GM19455 (cell line): ENCODE results near the gene FSHR.
A peak's percentile ranks its signal among the peaks of the same experiment; 100 is the strongest.

Experiments used
- ATAC-seq: cut with Tn5 transposase; IDR thresholded peaks from one replicate; pipeline ENCODE4 v1.9.1; 2021; ENCODE audit not compliant: unreplicated experiment

Gene FSHR

DNA sequence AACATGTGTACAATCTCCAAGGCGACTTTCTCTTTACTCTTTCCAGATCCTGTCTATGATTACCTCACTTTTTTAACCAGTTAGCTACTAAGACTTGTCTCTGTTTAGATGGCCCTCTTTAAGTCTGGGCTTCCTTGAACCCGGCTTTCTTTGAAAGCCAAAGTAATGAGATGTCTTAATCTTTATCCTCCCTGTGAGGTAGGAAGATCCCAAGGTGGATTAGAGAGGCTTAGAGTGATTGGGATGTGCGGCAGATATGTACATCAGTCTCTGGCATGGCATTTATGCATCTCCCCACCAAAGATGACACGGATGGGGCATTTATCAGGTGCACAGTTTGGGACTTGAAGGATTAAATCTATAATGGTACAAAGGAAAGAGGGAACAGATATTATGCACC is 186.3 kb downstream of the FSHR start:
- ATAC-seq: no peak

DNA sequence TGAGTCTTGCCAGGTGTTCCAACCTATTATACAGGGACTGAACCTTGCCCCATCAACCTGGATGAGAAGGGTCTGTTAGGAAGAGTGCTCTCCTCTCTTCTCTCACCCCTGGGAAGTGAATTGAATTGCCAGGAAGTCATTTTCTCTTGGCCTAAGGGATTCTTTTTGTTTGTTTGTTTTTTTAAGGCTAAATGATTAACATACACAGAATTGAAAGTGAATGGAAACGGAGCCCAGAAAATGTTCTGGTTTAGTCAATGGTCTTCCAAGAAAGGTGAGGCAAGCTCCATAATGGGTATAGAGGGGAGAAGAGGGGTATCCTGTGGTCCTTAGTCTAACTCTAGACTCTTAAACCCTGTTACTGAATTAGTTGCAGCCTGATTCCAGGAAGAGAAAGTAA is 189.1 kb downstream of the FSHR start:
- ATAC-seq: no peak

DNA sequence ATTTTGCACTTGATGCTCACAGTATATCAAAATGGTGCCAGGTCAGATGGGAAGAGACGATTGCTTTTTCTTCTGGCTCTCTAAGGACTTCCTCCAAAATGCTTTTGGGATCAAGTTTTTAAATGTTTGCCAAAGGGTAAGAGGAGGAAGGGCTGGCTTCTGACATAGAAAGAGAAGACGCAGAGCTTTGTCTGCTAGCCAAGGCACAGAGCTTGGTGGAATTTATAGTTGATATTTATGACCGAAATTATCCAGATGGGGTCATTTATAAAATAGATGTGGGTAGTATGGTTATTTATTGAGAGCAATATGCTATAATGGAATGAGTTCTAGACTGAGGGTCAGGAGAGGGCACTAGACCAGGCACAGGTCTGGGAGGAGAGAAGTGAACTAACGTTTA is 193.3 kb downstream of the FSHR start:
- ATAC-seq: no peak

DNA sequence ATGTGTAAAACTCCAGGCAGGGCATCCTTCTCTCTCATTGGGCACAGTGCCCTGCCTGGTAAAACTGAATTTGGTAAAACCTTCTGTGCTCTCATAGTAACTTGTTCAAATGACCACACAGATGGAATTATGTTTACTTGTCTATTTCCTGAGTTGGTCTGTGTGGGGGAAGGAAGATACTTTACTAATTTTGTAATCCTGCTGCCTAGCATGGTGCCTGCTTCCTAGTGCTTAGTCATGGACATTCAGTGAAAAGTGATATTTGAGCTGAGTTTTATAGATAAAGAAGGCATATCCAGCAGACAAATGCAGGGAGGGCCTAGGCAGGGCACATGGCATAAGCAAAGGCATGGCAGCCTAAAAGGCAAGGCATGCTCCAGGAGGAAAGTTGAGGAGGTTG is 199.4 kb downstream of the FSHR start:
- no peak for ATAC-seq

DNA sequence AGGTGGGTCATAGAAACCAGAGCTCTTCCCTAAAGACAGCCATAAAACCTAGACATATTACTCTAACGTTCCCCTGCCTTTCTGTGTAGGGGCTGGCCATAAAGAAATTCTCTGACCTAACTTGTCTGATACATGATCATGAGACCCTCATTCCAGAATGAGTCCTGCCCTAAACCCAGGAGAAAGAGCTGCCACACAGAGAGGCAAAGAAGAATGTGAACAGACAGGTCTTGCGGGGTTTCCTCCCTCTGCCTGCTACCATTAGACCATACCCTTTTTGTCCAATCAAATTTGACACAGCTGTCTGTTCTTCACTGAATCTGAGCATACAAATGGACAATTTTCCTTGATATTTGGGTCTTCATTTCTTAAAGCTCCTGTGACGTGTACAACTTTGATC is 200.0 kb downstream of the FSHR start:
- ATAC-seq: no peak

DNA sequence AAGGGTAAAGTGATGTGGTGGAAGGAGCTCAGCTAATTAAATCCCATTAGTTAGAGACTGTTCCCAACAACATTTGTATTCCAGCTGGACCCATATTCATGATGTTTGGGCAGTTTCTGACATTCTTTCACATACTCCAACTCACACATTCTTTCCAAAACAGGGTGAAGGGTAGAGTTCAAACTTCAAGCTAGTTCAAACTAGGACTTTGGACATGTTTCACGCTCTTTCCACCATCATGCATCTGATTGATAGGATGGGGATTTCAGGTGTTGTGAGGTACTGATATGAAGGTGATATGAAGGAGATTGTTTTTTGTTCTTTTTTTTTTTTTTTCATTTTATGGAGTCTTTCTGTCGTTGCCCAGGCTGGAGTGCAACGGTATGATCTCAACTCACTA is 201.7 kb downstream of the FSHR start:
- no peak for ATAC-seq

DNA sequence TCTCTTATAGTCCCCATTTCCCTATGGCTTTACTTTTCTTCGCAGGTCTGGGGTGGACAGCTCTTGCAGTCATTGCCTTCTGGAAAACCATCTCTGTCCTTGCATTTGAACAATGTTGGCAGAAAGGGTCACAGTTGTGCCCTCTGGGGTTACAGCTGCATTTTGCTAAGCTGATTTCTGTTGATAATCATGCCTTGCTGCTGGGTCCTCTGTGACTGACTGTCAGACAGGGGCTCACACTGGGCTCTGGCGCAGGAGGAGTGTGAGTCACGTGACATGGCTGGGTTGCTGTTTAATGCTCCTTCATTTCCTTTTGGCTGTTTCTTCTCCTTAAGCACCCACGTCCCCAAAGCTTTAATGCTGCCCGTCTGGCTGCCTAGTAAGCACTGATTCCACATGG is 202.2 kb downstream of the FSHR start:
- ATAC-seq: no peak

DNA sequence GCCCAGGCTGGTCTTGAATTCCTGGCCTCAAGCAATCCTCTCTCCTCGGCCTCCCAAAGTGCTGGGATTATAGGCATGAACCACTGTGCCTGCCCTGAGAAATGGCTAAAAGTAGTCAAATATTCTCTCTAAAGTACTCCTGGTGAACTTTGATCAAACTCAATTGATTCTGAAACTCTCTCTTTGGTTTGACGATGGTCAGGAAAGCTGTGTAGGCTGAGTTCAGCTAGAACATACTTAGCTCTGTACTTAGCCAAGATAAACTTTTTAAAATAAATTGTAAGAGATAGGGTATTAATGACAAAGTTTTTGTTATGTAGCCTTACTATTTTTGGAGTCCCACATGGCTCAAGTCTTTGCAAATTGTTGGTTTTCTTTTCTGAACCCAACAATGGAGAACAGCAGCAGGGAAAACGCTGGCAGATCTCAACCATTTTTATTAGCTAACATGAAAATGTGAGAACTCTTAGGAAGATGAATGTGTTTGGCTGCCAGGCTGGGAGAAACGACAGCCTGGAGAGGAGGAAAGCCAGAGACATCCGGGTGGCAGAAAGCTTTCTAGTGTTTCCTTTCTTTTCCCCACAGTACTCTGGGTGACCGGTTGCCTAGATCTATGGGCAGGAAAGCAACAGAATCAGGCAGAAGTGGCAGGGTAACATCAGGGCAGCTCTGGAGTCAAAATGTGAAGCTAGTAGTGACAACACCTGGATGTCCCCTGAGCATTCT is 205.8 kb downstream of the FSHR start:
- no peak for ATAC-seq

DNA sequence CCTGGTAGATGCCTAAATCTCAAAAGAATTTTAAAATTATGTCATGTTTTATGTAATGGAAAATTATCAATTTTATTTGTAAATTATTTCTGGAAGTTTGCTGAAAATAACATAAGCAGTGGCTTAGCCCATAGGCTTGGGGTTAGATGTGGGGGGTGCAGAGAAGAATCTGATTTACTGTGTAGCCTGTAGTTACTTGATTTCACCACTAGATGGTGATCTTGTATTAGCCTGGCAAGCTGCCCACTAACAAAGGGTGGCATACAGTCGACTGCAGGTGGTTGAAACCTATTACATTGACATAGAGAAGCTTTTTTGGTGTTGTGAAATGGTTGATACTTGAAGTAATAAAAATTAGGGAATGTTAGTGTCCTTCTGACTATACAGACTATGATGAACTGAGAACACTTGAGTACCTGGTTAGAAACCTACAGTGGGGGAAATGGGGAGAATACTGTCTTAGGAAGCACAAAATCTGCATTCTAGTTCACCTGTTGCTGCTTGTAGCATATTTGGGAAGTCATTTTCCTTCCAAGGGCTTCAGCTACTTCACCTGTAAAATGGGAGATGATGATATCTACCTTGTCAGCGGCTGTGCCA is 207.8 kb downstream of the FSHR start:
- peak; percentile 97 for ATAC-seq

DNA sequence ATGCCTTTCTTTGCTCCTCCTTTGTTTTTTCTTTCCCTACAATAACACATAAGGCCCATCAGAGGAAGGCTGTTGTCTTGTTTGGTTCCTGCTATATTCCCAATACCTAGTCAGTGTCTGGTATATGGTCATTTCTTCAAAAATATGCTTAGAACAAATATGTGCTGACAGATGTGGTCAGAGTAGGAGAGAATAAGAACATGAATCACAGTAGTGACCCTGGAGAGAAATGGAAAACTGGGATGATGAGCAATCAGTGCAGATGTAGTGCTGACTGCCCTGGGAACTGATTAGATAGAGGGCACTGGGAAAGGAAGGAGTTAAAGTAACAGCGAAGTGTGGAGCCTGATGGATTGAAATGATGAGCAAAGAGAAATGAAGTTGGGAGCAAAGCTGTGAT is 209.4 kb downstream of the FSHR start:
- ATAC-seq: no peak

DNA sequence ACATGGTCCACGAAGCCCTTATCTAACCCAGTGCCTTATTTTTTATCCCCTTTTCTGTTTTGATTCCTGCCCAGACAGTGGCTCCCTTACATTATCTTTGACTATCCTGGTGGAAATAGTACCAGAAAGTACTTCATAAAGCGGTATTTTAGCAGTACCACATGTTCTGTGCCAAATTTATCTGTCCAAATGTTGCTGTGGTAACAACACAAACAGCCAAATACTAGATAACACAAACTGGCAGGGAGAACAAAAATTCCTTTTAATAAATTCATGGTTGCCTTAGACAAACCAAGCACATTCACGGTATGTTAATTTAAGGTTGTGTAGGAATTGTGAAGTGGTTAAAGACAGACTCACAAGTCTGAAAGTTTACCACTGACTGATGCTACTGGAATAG is 210.9 kb downstream of the FSHR start:
- ATAC-seq: no peak

DNA sequence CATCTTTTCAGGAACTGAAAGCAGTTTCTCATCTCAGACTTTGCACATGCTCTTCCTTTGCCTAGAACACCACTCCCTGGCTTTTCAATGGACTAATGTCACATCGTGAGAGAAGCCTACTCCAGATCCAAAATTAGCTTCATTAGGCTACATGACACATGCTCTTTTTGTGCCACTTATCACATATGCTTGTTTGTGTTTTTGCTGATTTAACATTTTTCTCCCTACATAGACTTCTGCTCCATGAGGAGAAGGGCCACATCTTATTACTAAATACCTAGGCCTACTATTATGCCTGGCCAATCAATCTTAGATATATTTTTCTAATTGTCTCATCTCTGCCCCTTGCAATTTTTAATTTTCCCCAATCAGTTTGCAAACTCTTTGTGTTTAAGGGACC is 212.4 kb downstream of the FSHR start:
- no peak for ATAC-seq

DNA sequence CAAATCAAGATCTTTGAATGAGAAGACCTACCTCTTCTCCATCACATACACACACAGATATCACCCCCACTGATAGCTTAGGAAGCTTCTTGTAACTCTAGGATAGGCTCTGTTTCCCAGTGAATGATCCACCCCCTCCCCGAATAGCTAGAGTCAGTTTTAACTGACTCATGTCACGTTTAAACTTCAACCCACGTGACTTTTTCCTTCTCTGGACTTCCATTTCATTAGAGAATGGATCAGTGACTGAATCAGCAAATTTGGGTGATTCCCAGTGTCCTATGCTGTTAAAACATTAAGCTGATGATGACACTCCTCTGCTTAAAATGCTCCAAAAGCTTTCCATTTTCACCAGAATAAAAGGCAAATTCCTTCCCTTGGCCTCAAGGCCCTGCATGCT is 212.9 kb downstream of the FSHR start:
- ATAC-seq: no peak

DNA sequence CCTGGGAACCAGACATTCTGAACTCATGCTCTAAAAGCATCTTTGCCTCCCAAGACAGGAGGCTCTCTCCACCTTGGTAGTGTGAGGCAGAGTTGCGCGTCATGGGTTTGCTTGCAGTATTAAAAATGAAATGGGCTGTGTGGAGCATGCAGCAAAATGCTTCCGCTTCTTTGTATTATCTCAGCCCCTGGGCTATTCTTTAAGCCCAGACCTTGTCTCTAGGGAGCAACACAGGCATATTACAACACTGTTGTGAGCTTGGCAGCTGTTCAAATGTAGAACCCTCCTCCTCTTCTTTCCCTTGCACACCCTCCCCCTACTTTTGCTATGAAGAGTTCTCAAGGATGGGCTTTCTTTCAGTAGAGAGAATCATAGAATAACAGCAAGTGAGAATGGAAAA is 213.7 kb downstream of the FSHR start:
- ATAC-seq: no peak

DNA sequence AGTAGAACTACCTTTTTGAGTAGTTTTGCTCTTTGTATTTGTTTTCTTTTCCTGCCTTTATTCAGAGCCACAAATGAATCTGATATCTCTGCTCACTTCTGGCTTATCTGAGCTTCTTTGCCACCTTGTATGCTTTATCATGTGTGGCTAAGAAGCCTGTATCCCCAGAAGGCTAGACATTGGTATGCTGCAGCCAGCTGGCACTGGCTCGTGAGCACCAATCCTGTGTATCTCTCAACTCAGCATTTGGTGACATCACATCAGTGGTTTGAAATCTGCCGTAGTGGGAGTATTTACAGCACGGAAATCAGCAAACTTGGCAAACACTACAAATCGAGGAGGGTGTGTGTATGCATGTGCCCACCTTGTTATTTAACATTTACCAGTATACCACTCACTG is 215.1 kb downstream of the FSHR start:
- no peak for ATAC-seq

DNA sequence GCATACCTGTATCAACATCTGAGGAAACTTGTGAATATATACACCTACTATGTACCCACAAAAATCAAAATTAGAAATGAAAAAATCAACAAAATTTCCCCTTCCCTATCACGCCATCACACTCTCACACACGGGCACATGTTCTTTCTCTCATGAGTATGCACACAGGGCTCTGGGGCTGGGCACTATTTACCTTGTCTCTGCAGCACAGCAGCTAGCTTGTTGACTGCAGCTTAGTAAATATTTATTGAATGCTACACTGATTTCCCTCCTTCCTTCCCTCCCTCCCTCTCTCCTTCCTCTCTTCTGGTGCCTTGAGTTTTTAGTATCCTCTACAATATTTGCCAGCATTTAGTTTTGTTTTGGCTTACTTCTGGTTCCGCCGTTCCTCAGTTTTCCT is 216.1 kb downstream of the FSHR start:
- ATAC-seq: no peak

DNA sequence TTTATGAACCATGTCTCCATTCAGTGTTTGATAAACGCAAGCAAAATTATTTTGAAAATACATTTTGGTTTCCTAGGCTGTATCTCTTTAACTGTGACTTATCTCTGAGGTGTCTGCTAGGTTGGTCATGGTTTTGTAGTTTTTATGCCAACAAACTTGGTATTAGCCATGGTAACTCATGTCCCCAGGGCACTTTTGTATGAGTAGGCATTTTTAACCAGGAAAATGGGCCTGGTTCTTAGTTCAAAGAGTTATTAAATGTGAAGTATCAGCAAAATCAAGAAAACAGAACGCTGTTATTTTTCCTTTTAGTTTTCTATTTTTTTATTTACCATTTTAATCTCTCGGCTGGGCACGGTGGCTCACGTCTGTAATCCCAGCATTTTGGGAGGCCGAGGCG is 219.5 kb downstream of the FSHR start:
- ATAC-seq: no peak

DNA sequence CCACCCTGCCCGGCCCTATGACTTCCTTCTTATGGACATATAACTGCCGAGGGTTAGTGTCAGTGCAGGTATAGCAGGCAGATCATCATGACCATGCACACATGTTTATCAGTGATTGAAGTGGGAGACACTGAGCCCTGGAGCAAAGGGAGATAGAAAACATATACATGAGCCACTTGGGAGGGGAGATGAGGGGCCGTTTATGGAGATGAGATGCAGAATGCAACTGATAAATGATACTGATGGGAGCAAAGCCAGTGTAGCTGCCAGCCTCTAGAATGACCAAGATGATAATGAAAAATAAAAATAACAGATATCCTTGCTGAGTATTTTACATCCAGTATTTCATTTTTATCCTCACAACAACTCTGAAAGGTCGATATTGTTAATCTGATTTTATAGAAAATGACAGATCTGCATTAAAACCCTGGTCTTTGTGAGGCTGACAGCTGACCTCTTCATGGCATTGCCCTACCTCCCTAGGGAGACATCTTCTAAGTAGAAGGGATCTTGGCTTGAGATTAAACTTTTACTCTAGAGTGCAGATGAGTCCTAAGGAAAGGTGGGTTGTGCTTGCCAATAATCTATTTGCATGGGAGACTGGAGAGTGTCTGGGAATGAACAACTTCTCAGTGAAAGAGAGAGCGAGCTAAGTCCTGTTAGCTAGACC is 220.4 kb downstream of the FSHR start:
- ATAC-seq: no peak

DNA sequence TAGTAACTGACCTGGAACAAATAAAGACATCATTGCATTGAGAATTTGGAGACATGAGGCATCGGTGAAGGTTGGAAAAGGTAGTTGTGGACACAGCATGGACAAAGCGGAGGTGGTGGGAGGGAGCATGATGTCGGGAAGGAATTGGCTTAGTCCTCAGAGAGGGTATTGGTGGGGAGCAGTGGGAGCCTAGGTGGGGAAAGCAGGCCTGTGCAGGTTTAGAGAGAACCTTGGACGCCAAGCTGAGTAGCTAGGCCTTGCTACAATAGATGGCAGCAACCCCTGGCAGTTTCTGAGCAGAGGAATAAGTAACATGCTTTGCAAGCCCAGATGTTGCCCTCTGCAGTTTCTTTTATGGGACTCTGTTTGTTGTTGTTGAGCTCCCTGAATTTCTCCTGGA is 221.6 kb downstream of the FSHR start:
- ATAC-seq: no peak

DNA sequence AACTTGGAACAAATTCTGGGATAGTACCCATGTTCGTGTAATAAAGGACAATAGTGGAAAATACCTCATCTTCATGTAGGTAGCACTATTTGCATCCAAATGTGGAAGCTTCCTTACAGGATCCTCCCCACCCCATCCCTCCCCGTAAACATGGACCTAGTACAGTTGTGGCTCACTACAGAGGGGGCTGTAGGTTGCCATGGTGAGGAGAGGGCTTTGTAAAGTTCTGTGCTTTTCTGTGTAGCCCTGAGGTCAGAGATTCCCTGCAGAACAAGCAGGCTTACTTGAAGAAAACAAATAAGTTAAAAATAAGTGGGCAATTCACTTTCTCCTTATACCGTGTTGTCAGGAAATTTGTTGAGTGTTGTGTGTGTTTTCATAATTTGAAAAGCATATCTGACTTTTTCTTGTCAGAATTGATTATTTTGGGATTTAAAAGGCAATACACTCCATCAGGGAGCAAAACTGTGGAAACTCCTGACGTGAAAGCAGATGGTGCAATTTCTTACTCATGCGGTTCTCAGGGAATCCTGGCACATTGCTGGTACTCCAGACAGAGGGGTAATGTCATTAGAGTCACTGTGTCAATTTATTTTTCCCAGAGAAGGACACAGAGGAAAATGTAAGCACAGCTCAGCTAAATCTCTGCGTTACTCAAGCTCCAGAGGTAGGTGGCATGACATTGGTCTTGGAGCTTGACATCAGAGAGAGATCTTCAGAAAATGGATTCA is 224.6 kb downstream of the FSHR start:
- ATAC-seq: no peak

DNA sequence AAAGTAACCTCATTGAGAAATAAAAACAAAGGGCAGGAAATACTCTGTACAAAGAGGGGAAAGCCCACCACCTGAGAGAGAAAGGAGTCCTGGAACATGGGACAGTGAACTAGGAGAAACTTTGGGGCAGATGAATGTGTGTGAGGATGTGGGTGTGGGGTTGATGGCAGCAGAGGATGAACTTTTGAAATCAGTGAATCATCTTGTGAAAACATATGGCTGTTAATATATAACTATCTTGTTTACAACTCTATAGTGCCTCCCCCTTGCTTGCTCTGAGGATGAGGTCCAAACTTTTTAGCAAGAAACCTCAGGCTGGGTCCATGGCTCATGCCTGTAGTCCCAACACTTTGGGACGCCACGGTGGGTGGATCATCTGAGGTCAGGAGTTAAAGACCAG is 227.0 kb downstream of the FSHR start:
- no peak for ATAC-seq

DNA sequence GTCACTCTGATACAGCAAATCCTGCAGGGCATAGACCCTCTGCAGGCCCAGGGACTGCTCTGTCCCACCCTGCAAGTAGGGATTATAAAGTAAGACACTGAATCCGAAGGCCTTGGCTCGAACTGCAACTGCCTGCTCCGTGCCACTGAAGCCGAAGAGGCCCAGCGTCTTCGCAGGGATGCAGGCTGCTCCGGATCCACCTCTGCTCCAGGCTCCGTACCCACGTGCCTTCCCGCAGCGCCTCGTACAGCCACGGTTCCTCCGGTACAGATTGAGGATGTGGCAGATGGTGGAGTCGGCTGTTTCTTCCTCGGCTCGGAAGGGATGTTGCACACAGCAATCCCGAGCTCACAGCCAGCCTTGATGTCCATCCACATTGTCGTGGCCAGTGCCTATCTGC is 238.4 kb downstream of the FSHR start:
- no peak for ATAC-seq
